ENCODE data around the gene GLYATL1B. TPM values are rescaled to one million over a fixed set of nuclear protein-coding genes. Genes with fewer than 3 reads are reported as not detected.
"Not testable (repeated sequence)": the region's sequence is repeated elsewhere in the genome, so short reads cannot be mapped to it uniquely, and the experiment has no call there.

GLYATL1B gene
- total and polyA plus RNA-seq, 2 donors (not counting 1 experiment from before 2014, with no cell fraction given) = not detected

- ATAC-seq (ENCODE audit: low read depth) (no peak), DNase-seq (no peak)
- Mint-ChIP-seq H3K27ac (no peak overlapping the region), H3K4me1 (peaks cover 31% of the 10 kb centered on the region), H3K4me3 (no peak overlapping the region), H3K9me3 (ENCODE audit: insufficient read depth) (no peaks in the 10 kb centered on the region), H3K27me3 (no peaks in the 10 kb centered on the region)
- ChIA-PET CTCF (interaction anchor here (2.0 kb wide), 1 partner anchor 73 kb away, joined by 6 read pairs; no protein-coding TSS in a partner anchor), POLR2A (no interaction called here)
- Histone ChIP-seq H2AFZ (ENCODE audit: insufficient read depth, low read depth, low read length, poor library complexity, severe bottlenecking) (no peak overlapping the region), H3K79me2 (ENCODE audit: control insufficient read depth, insufficient read depth, low read length) (no peaks in the 10 kb centered on the region), H3K27ac (ENCODE audit: low read length in 2 of 2) (no peak overlapping the region), H3K4me2 (replicated peaks; ENCODE audit: low read depth, low read length, poor library complexity, severe bottlenecking) (no peak overlapping the region), H3K4me3 (ENCODE audit: control extremely low read depth in 1 of 5, extremely low read depth in 1 of 5, insufficient read depth in 1 of 5, low read depth in 2 of 5, low read length in 4 of 5) (peak overlapping the region in 1 of 5 experiments; percentile 24), H3K9ac (ENCODE audit: low read length) (no peak overlapping the region), H3K27me3 (replicated peaks in 1 of 4; ENCODE audit: control extremely low read depth in 1 of 4, control insufficient read depth in 3 of 4, insufficient read depth in 4 of 4, low read length in 3 of 4) (peaks cover 0 to 6% (median 0%) of the 10 kb centered on the region in 4 experiments), H3K9me3 (ENCODE audit: control extremely low read depth in 1 of 3, control insufficient read depth in 2 of 3, insufficient read depth in 1 of 3, low read length in 2 of 3) (peaks cover 0 to 24% (median 0%) of the 10 kb centered on the region in 3 donors), H3K4me1 (ENCODE audit: control insufficient read depth in 2 of 2, insufficient read depth in 2 of 2, low read length in 2 of 2) (peaks cover 8 to 22% of the 10 kb centered on the region in 2 donors), H3K36me3 (replicated peaks in 1 of 2; ENCODE audit: control extremely low read depth in 1 of 2, control insufficient read depth in 1 of 2, extremely low read depth in 1 of 2, insufficient read depth in 2 of 2, low read length in 1 of 2) (no peaks in the 10 kb centered on the region), H4K20me1 (ENCODE audit: control insufficient read depth, insufficient read depth, low read length, poor library complexity, severe bottlenecking) (no peaks in the 10 kb centered on the region)
- TF ChIP-seq CTCF (IDR thresholded peaks at IDR 0.05) = no peak
- no peak for TF ChIP-seq EZH2 (IDR thresholded peaks at IDR 0.05; ENCODE audit: borderline replicate concordance, insufficient read depth, low read depth, low read length, poor library complexity, severe bottlenecking)
- 52% methylated on average over 39 of the region's 56 CpGs for WGBS (ENCODE audit: insufficient coverage)
- intact Hi-C loops (cut with micrococcal nuclease) = no loop called here
Measured at GRCh38 chr11:59062602-59063529, 23.2 kb upstream of the GLYATL1B start.

DNA sequence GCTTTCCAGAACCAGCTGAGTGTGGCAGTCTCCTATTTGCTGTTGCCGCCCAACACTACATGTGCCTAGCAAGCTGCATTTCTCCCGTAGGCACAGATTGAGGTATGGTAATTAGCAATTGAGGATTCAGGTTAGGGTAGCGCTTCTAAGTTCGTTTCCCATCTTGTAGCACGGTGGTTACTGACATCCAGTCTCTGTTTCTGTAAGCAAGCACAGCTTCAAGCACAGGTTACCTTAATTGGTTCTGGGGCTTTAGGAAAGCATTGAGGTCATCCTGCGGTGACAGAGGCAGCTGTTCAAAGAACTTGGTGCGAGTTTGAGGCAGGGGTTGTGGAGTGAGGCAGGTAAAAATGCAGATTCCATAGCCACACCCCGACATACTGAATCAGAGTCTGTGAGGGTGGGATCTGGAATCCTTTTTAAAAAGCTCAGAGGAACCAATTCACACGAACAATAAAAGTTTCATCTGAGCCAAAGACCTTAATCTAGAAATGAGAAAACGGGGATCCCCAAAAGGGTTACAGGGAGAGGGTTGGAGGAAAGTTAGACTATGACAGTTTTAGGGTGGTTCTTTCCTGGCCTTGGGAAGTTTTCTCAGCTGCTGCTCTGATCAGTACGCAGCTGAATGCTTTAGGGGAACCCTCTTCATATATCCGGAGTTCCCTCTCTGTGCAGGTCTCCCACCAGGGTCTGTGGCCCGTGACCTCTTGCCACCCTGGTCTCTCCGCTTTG, 21.9 kb upstream of the GLYATL1B start:
- H3K9me3 Mint-ChIP-seq (ENCODE audit: insufficient read depth); intact Hi-C loops (cut with micrococcal nuclease); H3K36me3 ChIP-seq (replicated peaks in 1 of 2; ENCODE audit: control extremely low read depth in 1 of 2, control insufficient read depth in 1 of 2, extremely low read depth in 1 of 2, insufficient read depth in 2 of 2, low read length in 1 of 2); H3K27me3 Mint-ChIP-seq; H4K20me1 ChIP-seq (ENCODE audit: control insufficient read depth, insufficient read depth, low read length, poor library complexity, severe bottlenecking); H3K79me2 ChIP-seq (ENCODE audit: control insufficient read depth, insufficient read depth, low read length); H3K4me3 Mint-ChIP-seq; H3K27ac Mint-ChIP-seq; DNase-seq; H3K4me1 ChIP-seq (ENCODE audit: control insufficient read depth in 2 of 2, insufficient read depth in 2 of 2, low read length in 2 of 2); H3K4me3 ChIP-seq (ENCODE audit: control extremely low read depth in 1 of 5, extremely low read depth in 1 of 5, insufficient read depth in 1 of 5, low read depth in 2 of 5, low read length in 4 of 5); H3K4me2 ChIP-seq (replicated peaks; ENCODE audit: low read depth, low read length, poor library complexity, severe bottlenecking); H2AFZ ChIP-seq (ENCODE audit: insufficient read depth, low read depth, low read length, poor library complexity, severe bottlenecking); H3K27ac ChIP-seq (ENCODE audit: low read length in 2 of 2); POLR2A ChIA-PET; H3K27me3 ChIP-seq (replicated peaks in 1 of 4; ENCODE audit: control extremely low read depth in 1 of 4, control insufficient read depth in 3 of 4, insufficient read depth in 4 of 4, low read length in 3 of 4); H3K9ac ChIP-seq (ENCODE audit: low read length): not testable (repeated sequence)
- ATAC-seq (ENCODE audit: low read depth) = peak; percentile 31
- peaks cover 0 to 25% (median 0%) of the 10 kb centered on the region in 3 donors for H3K9me3 ChIP-seq (ENCODE audit: control extremely low read depth in 1 of 3, control insufficient read depth in 2 of 3, insufficient read depth in 1 of 3, low read length in 2 of 3)
- CTCF ChIA-PET = interaction anchor here (0.9 to 2.0 kb wide), 3 partner anchors 13 to 72 kb away, joined by 4 to 6 read pairs (median 6); no protein-coding TSS in a partner anchor
- WGBS (ENCODE audit: insufficient coverage) = 85% methylated on average over 7 of the region's 14 CpGs
- H3K4me1 Mint-ChIP-seq = peaks cover 18% of the 10 kb centered on the region

Measured in B cell (primary cell).